ENCODE results near the gene SLC25A4.

The SLC25A4 gene

DNA sequence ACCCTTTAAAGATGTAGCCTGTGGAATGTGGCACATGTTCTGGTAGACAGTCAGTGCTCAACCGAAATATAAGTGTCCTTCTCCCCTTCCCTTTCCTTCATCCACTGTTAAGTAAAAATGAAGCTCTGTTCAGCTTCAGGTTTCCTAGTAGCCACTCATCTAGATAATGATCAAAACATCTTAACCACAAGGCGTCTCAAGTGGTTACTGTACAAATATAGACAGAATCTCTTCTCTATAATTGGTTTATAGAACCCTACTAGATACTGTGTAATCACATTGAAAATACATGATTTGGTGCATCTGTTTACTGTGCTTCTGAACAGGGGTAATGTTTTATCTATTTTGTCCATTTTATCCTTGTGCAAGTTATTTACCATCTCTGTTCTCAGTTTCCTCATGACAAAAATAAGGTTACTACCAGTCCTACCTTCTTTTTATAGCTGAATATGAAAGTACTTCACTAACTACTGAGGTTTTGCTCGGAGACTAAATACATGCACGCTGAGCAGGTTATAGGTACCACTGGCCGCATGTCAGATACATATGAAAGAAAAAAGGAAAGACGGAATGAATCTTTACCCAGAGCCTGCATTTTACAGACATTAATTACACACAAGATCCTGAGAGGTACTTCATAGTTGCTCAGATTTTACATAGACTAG lies 20.3 kb upstream of the SLC25A4 start:
- DNase-seq, result no peak

DNA sequence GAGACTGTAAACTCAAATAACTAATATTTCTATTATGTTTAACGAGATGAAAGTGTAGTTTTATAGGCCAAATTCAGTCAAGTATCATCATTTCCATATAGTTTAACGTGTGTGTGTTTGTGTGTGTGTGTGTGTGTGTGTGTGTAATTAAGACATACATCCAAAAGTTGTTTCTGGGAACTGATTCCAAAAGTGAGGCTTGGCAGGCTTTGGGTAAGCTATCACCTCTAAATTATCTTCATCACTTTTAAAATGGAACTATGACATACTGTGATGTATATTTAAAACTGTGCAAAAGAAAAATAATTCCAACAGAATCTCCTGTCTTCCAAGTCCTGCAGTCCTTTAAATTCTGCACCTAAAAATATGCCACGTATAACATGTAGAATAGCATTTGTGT lies 19.1 kb upstream of the SLC25A4 start:
- DNase-seq, result no peak

GRCh38 chr4:185127021-185127925 lies 15.8 kb upstream of the SLC25A4 start:
- no peak for DNase-seq

GRCh38 chr4:185128272-185129119 lies 14.6 kb upstream of the SLC25A4 start:
- no peak for DNase-seq

DNA sequence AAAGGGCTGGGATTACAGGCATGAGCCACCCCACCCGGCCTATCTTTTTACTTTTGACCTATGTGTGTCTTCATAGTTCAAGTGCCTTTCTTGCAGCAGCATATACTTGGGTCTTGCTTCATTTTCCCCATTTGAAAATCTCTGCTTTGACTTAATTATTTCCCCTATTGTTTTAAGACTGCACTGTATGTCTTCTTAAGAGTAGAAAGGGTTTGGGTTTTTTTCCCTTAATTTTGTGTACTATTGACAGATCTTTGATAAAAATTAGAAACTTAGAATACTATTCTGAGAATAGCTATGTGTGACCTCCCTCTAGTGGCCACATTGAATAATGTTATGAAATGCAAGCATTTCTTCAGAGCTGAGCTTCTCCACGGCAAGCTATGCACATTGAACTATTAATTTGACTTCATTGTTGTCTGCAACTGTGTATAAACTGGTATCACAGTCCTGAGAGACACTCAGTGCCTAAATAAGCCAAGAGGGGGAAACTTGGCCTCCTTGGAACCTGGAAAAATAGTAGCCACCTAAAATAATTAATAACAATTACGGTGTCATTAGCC lies 8.7 kb upstream of the SLC25A4 start:
- DNase-seq, result no peak

- DNase-seq, result no peak
Observed at GRCh38 chr4:185137233-185137925, 5.7 kb upstream of the SLC25A4 start.

DNA sequence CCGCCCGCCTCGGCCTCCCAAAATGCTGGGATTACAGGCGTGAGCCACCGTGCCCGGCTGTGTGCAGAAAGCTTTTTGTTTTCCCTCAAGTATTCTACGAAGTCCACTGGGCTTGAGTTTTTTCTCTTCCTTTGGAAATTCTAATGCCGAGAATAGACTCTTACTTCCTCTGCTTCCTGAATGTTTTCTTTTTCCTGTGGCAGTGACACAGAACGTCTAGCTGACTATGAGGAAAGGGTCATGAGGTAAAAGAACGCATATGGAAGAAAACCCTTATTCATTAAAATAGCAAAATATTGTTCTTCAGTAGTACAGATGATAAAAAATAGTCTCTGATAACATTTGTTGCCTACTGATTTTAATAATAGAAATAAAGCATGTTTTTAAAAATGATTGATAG lies 4.9 kb upstream of the SLC25A4 start:
- no peak for DNase-seq

- no peak for DNase-seq
Observed at GRCh38 chr4:185139736-185140135, 3.3 kb upstream of the SLC25A4 start.

- no peak for DNase-seq
Observed at GRCh38 chr4:185141777-185142176, 1.3 kb upstream of the SLC25A4 start.

- DNase-seq, result no peak
Observed at GRCh38 chr4:185142564-185142911, 528 bp upstream of the SLC25A4 start.

DNA sequence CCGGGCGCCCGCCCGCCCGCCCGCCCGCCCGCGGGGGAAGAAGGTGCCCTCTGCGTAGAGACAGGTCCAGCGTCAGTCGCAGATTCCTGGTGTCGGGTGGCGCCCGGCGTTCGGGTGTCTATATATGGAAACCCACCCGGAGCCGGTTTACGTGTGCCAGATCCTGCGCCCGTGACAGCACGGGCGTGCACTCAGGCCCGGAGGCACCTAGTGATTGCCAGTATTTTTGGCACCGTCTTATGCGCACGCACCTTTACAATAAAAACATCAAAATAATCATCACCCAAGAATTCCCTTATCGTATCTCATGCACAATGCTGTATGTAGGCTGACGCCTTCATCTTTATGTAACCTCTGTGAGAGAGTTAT lies 519 bp downstream of the SLC25A4 start:
- no peak for DNase-seq

GRCh38 chr4:185144601-185145240 lies 1.7 kb downstream of the SLC25A4 start:
- DNase-seq, result no peak

DNA sequence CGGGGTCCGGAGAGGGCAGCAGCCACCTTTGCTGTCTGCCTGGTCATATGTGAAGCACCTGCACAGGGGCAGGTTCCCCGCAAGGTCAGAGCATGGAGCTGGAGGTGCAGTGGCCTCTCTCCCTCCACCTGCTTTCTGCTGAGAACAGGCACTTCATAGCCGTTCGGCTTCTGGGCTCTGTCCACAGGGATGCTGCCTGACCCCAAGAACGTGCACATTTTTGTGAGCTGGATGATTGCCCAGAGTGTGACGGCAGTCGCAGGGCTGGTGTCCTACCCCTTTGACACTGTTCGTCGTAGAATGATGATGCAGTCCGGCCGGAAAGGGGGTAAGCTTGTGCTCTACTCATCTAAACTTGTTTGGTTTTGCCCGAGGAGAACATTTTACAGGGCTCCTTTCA lies 2.5 kb downstream of the SLC25A4 start:
- DNase-seq, result no peak

DNA sequence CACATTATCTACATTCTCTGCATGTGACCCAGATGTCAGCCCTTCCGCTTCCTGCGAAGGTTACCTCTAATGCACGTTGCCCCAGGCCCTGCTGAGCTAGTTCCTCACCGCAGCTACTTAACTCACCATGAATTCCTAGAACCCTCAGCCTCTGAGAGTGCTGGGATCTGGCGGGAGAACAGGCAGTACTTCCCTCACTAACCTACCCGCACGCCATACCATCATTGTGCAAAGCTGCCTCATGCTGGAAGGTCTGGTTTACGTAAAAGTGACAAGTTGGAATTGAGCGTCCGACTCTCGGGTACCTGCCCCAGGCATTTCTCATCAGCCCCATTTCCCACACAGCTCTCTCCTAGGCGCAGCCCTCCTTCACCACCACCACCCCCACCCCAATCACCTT lies 6.3 kb downstream of the SLC25A4 start:
- DNase-seq, result no peak

DNA sequence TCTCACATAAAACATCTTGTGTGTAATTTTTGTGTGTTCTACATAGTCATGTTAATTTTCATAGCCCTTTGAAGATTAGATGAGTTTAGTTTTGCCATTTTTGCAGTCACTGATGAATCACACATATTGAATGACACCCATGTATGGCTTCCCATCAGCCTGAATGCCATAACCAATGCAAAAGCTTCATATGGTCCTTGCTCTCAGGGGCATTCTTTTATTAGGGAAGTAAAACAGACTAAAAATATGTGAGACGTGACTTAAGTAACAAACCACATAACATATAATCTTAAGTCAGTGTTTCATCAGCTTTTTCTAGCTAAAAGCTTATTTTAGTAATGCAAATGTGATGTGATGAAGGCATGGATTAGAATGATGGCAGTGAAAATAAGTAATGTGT lies 8.2 kb downstream of the SLC25A4 start:
- no peak for DNase-seq

- no peak for DNase-seq
Observed at GRCh38 chr4:185165605-185166063, 22.6 kb downstream of the SLC25A4 start.

GRCh38 chr4:185167234-185167633 lies 24.2 kb downstream of the SLC25A4 start:
- no peak for DNase-seq

- no peak for DNase-seq
Observed at GRCh38 chr4:185171373-185172071, 28.5 kb downstream of the SLC25A4 start.

DNA sequence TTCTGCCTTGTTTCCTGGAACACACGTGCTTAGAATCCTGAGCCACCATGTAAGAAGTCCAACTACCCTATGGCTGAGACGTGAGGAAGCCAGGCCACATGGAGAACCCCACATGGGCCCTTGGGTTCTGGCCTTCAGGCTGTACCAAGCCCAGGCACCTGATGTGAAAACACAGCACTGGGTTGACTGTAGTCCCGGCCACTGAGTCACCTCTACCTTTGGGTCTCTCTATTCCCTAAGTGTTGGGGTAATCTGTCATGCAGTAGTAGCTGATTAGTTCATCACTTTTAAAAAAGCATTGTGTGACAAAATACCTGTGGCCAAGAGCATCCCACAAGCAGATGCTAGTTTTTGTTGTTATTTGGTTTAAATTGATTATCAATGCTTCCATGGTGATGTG lies 36.4 kb downstream of the SLC25A4 start:
- no peak for DNase-seq

GRCh38 chr4:185182239-185182638 lies 39.2 kb downstream of the SLC25A4 start:
- no peak for DNase-seq

DNA sequence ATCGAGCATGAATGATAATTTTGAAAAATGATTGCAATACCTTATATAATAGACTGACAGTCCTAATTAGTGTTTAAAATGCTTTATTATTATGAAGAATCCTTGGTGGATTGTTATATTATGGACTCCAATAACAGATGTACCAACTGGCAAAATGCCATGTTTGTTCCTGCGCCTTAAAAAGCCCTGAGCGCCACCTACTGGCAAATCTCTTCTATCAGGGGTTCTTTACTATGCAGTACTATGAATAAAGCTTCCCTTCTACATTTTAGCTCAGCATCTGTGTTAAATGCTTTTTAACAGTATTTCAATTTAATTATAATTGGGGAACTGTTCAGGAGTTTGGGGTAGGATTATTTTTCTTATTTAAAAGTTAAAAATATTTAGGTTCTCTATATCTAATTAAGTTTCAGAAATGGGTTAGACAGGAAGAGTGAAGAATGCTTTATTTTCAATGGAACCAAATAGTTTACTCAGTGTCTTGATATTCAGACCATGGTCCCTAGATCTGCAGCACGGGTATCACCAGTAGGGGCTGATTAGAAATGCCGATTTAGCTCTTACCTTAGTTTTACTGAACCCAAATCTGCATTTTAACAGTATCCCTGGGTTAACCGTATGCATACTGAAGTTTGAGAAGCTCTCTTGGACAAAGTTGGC lies 40.7 kb downstream of the SLC25A4 start:
- DNase-seq, result peak; percentile 43
